Progenitor cell of endocrine pancreas (in vitro differentiated cells): Measurements from ENCODE around the gene C2orf42. TPM values are rescaled to one million over a fixed set of nuclear protein-coding genes. Genes with fewer than 3 reads are reported as not detected.
"Not testable (repeated sequence)": the region's sequence is repeated elsewhere in the genome, so short reads cannot be mapped to it uniquely, and the experiment has no call there.

Experiments used
- DNase-seq: peaks from one replicate; pipeline ENCODE4 v3.0.0; 2021; ENCODE audit warnings: low spot score; ENCODE audit not compliant: unreplicated experiment
- H3K27ac Mint-ChIP-seq: 2 replicates; pipeline ENCODE4 v1.8.0; 2021; ENCODE audit warnings: mild to moderate bottlenecking, moderate library complexity, mixed read lengths
- H3K27me3 Mint-ChIP-seq: 2 replicates; pipeline ENCODE4 v1.8.0; 2021; ENCODE audit warnings: mixed read lengths
- H3K36me3 Mint-ChIP-seq: 2 replicates; pipeline ENCODE4 v1.8.0; 2022; ENCODE audit warnings: mixed read lengths; ENCODE audit not compliant: insufficient read depth
- H3K4me1 Mint-ChIP-seq: 2 replicates; pipeline ENCODE4 v1.8.0; 2021; ENCODE audit warnings: low read depth, mixed read lengths
- H3K4me3 Mint-ChIP-seq: 2 replicates; pipeline ENCODE4 v1.8.0; 2021; ENCODE audit warnings: low read depth, mild to moderate bottlenecking, moderate library complexity, mixed read lengths
- H3K9me3 Mint-ChIP-seq: 2 replicates; pipeline ENCODE4 v1.8.0; 2021; ENCODE audit warnings: low read depth, mixed read lengths
- CTCF ChIP-seq: fragments of 200-600 bp; sonication (generic); IDR thresholded peaks from one replicate; pipeline ENCODE4 v1.5.0; 2021; ENCODE audit warnings: antibody characterized with exemption, mild to moderate bottlenecking; ENCODE audit not compliant: unreplicated experiment
- total RNA-seq: library from RNA; stranded (reverse); gene quantifications from 2 replicates; pipeline ENCODE4 v1.2.1, GENCODE V29; 2021

Gene C2orf42
- total RNA-seq, 1 donor from 2014 or later: 28.0 TPM

DNA sequence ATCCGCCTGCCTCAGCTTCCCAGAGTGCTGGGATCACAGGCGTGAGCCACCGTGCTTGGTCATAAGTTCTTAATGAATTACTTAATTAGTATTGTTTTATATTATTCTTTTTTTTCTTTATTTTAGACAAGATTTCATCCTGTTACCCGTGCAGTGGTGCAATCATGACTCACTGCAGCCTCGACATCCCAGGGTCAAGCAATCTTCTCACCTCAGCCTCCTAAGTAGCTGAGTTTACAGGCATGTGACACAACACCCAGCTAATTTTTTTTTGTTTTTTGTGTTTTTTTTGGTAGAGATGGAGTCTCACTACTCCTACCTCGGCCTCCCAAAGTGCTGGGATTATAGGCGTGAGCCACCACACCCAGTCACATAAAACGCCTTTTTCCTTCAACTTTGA, 17.3 kb downstream of the C2orf42 start:
- no peak for DNase-seq
- H3K27me3 Mint-ChIP-seq: no peaks in the 10 kb centered on the region
- H3K4me1 Mint-ChIP-seq: peaks cover 5% of the 10 kb centered on the region
- H3K4me3 Mint-ChIP-seq: no peak overlapping the region
- peaks cover 10% of the 10 kb centered on the region for H3K36me3 Mint-ChIP-seq
- H3K27ac Mint-ChIP-seq: no peak overlapping the region
- TF ChIP-seq CTCF: no peak
- no peaks in the 10 kb centered on the region for H3K9me3 Mint-ChIP-seq

DNA sequence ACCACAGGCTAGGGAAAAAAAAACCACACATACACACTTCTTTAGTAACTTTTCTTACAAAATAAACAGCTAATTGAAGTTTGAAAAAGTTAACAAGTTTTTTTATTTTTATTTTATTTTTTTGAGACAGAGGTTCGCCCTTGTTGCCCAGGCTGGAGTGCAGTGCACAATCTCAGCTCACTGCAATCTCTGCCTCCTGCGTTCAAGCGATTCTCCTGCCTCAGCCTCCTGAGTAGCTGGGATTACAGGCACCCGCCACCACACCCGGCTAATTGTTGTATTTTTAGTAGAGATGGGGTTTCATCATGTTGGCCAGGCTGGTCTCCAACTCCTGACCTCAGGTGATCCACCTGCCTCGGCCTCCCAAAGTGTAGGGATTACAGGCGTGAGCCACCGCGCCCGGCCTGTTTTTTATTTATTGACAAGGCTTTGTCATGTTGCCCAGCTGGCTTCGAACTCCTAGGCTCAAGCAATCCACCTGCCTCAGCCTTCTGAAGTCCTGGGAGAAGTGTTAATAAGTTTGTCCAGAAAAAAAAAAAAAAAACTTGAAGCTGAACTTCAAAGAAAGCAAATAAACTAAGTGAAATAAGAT, 21.1 kb downstream of the C2orf42 start:
- H3K4me1 Mint-ChIP-seq, DNase-seq, H3K4me3 Mint-ChIP-seq, H3K27ac Mint-ChIP-seq, H3K9me3 Mint-ChIP-seq, H3K27me3 Mint-ChIP-seq: not testable (repeated sequence)
- H3K36me3 Mint-ChIP-seq: peaks cover 16% of the 10 kb centered on the region

- DNase-seq: no peak
- no peak for TF ChIP-seq CTCF
- Mint-ChIP-seq H3K27me3 (no peaks in the 10 kb centered on the region), H3K4me1 (no peaks in the 10 kb centered on the region), H3K4me3 (no peak overlapping the region), H3K27ac (no peak overlapping the region), H3K36me3 (peaks cover 13% of the 10 kb centered on the region), H3K9me3 (no peaks in the 10 kb centered on the region)
Observed at GRCh38 chr2:70161069-70161534, 29.7 kb downstream of the C2orf42 start.

- DNase-seq: no peak
- H3K9me3 Mint-ChIP-seq: no peaks in the 10 kb centered on the region
- H3K36me3 Mint-ChIP-seq: peaks cover 13% of the 10 kb centered on the region
- H3K27me3 Mint-ChIP-seq: no peaks in the 10 kb centered on the region
- no peak for TF ChIP-seq CTCF
- no peak overlapping the region for H3K4me3 Mint-ChIP-seq
- H3K4me1 Mint-ChIP-seq: no peaks in the 10 kb centered on the region
- no peak overlapping the region for H3K27ac Mint-ChIP-seq
Observed at GRCh38 chr2:70160545-70160944, 30.3 kb downstream of the C2orf42 start.

GRCh38 chr2:70149130-70149686, 41.6 kb downstream of the C2orf42 start:
- H3K4me3 Mint-ChIP-seq, H3K27ac Mint-ChIP-seq, DNase-seq, H3K4me1 Mint-ChIP-seq, H3K27me3 Mint-ChIP-seq, H3K9me3 Mint-ChIP-seq: not testable (repeated sequence)
- peaks cover 16% of the 10 kb centered on the region for H3K36me3 Mint-ChIP-seq

DNA sequence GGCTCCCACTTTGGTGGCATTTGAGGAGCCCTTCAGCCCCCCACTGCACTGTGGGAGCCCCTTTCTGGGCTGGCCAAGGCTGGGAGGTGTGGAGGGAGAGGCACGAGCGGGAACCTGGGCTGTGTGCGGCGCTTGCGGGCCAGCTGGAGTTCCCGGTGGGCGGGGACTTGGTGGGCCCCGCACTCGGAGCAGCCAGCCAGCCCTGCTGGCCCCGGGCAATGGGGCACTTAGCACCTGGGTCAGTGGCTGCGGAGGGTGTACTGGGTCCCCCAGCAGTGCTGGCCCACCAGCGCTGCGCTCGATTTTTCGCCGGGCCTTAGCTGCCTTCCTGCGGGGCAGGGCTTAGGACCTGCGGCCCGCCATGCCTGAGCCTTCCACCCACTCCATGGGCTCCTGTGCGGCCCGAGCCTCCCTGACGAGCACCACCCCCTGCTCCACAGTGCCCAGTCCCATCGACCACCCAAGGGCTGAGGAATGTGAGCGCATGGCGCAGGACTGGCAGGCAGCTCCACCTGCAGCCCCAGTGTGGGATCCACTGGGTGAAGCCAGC, 42.5 kb downstream of the C2orf42 start:
- H3K27me3 Mint-ChIP-seq, H3K9me3 Mint-ChIP-seq, H3K4me3 Mint-ChIP-seq, H3K4me1 Mint-ChIP-seq, DNase-seq, H3K27ac Mint-ChIP-seq: not testable (repeated sequence)
- H3K36me3 Mint-ChIP-seq: peaks cover 15% of the 10 kb centered on the region
